GM18517 (cell line): ENCODE results near the gene PHIP.
"Not testable (repeated sequence)": the region's sequence is repeated elsewhere in the genome, so short reads cannot be mapped to it uniquely, and the experiment has no call there.

Source experiments
- ATAC-seq: cut with Tn5 transposase; IDR thresholded peaks from one replicate; pipeline ENCODE4 v1.9.1; 2021; ENCODE audit warnings: mild to moderate bottlenecking, moderate library complexity; ENCODE audit not compliant: unreplicated experiment

PHIP gene

DNA sequence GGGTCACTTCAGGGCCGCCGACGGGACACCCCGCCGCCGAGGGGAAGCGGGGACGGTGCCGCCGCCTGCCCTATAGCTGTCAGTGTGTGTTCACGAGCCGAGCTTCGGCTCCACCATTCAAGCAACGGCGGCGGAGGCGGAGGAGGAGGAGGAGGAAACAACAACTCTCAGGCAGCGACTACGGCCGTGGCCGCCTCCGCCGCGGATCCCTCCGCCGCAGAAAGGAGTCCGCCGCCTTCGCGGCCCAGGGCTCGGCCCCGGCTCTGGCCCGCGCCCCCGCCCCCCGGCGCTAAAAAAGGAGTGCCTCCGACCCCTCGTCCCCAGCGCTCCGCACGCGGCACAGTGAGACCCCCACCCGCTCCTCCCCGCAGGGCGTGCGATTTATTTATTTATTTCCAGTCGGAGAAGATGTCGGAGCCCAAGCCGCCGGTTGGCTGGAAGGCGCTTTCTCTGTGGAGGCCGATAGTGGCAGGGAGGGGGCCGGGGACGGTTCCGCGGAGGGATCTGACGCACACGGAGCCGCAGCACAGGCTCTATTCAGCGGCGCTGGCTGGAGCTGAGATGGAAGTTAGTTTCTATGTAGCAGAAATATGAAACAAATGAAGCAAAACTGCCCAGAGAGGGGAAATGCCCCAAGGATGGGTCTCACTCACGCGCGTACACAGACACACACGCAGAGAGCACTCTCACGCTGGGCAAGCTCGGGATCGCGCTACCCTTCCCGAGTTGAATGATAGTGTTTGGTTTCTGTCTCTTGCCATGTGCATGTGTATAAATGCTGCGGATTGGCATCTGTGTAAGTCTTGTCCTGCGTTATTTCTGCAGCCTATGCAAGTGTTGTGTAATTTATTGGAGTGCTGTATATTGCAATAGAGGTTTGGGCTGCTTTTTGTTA, at the start of gene PHIP:
TSS of gene PHIP (minus strand) at position 180 of the 895 bp plus-strand sequence. CDS start 186 bp downstream, outside the sequence.
- ATAC-seq = peak; percentile 70

DNA sequence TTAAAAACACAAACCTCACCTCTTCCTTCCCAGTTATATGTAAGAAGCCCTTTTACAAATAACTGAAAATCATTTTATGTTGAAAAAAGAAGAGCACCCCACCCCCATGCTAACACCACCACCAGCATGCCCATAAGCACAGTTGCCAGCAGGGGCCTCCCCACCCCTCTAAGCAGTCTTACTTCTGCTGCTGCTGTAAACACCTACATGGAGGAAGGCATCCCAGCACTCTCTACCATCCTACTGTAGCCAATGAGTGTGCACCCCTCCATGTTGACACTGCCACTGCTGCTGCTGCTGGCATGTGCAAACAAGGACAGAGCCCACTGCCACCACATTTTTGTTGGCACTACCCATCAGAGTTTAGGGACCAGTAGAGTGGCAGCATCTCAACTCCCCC, 49.6 kb upstream of the PHIP start:
- no peak for ATAC-seq

DNA sequence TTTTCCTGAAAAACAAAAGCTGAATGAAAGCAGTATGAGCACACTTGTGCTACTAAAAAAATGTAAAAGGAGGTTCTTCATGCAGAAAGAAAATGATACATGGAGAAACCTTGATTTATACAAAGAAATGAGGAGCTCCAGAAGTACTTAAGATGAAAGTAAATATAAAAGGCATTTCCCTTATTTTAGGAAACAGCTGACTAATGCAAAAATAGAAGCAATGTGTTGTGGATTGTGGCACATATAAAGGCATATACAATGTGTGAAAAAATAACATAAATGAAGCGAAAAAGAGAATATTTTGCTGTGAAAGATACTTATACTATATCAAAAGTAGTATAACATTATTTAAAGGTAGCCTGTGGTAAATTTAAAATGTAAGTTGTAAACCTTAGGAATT, 41.2 kb upstream of the PHIP start:
- no peak for ATAC-seq

DNA sequence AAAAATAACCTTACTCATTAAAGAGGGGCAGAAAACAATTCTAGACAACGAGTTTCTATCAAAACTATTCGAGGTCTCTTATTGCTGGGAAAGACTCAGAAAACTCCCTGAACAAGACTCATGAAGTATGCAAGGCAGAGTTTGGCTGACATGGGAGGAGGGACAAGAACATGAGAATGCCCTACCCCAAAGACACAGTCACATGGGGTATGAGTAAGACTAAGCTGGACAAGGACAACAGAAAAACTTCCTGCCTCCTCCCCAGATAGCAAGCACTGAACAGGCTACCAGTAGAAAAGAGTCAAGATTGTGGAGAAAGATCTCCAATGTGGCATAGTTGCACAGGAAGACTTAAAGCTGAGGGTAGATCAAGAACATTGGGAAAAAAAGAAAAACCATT, 39.7 kb upstream of the PHIP start:
- no peak for ATAC-seq

DNA sequence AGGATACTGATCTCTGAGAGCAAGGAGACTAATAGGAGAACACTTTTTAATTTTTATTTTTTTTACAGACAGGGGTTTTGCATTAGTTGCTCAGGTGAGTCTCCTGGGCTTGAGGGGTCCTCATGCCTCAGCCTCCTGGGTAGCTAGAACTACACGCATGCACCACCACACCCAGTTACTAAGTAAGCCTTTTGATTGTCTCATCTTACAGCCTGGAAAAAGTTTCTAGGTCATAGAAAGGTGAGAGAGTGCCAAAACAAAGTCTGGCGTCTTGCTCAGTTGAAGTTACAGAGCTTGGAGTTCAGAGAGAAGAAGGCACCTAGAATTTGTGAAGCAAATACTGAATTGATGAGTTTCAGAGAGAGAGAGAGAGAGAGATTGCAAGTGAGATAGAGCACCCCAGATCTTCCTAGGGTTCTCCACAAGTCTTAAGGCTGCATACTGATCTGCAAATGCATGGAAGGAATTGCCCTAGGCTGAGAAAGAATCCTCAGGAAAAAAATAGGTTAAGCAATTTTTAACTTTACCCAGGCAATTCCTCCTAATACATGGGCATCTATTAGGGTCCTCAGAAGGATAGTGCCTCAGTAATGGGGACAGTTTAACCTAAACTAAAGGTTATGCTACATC, 37.6 kb upstream of the PHIP start:
- no peak for ATAC-seq

DNA sequence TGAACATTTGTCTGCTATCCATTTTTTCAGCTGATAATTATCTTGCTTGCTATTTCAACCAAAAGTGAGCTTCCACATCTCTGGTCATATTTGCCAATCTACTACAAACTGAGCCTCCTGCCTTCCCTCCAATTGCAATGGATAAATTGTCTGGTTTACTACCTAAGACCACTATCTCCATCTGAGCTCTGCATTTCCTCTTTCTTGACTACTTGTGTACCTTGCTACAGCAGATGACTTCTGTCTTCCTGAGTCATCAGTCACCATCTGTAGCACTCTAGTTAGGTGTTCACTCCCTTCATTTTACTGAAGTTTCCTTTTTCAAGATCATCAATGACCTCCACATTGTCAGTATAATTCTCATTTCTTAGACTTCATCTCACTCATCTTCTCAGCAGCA, 33.5 kb upstream of the PHIP start:
- no peak for ATAC-seq

DNA sequence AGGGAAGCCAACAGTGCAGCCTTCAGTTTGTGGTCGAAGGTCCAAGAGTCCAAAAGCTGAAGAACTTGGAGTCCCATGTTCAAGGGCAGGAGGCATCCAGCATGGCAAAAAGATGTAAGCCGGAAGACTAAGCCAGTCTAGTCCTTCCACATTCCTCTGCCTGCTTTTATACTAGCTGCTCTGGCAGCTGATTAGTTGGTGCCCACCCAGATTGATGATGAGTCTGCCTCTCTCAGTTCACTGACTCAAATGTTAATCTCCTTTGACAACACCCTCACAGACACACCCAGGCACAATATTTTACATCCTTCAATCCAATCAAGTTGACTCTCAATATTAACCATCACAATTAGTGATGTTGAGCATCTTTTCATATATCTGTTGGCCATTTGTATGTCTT, 23.1 kb upstream of the PHIP start:
- ATAC-seq = no peak

DNA sequence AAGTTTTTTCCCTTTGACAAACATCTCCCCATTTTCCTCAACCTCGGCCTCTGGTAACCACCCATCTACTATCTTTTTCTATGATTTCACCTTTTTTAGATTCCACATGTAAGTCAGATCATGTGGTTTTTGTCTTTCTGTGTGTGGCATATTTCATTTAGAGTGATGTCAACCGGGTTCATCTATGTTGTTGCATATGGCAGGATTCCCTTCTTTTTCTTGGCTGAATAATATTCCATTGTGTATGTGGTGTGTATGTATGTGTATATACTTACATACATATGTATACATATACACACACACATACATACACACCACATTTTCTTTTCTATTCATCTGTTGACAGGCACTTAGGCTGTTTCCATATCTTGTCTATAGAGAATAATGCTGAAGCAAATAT, 22.2 kb upstream of the PHIP start:
- no peak for ATAC-seq

DNA sequence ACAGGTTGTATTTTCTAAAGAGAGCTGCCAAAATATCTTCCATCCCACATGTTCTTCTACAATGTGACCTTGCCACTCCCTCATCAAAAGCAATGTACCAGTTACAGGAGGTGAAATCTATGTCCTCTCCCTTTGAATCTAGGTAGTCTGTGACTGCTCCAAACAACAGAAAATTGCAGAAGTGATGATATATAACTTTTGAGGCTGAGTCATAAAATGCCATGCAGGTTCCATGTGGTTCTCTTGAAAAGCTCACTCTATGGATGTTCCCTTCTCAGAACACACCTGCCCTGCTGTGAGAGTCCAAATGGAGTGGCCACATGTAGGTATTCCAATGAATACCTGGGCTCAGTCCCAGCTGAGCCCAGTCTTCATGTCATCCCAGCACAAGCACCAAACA, 16.9 kb upstream of the PHIP start:
- no peak for ATAC-seq

DNA sequence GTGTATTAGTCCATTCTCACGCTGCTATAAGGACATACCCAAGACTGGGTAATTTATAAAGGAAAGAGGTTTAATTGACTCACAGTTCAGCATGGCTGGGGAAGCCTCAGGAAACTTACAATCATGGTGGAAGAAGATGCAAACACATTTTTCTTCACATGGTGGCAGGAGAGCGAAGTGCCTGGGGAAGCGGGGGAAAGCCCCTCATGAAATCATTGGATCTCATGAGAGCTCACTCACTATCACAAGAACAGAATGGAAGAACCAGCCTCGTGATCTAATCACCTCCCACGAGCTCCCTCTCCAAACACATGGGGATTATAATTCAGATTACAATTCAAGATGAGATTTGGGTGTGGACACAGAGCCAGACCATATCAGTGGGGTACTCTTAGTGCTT, 13.7 kb upstream of the PHIP start:
- not testable (repeated sequence) for ATAC-seq

DNA sequence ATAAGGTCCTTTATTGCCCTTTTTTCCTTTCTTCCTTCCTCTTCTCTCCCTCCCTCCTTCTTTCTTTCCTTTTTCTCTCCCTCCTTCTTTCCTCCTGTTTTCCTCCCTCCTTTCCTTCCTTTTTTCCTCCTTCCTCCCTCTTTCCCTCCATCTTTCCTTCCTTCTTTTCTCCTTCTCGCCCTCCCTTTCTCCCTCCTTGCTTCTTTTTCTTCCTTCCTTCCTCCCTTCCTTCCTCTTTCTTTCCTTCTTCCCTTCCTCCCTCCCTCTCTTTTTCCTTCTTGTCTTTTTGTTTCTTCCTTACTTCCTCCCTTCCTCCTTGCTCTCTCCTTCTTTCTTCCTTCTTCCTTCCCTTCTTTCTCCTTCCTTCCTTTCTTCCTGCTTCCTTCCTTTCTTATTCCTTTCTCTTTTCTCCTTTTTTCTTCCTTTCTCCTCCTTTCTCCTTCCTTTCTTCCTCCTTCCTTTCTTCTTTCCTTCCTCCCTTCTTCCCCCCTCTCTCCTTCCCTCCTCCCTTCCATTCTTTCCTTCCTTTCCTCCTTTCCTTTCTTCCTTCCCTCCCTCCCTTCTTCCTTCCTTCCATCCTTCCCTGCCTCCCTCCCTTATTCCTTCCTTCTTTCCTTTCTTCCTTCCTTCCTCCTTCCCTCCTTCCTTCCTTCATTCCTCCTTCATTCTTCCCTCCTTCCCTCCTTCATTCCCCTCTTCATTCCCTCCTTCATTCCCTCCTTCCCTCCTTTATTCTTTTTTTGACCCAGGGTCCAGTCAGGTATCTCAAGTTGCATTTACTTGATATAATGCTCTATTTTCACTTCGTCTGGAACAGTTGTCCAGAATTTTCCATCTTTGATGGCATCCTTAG, 11.7 kb upstream of the PHIP start:
- no peak for ATAC-seq

DNA sequence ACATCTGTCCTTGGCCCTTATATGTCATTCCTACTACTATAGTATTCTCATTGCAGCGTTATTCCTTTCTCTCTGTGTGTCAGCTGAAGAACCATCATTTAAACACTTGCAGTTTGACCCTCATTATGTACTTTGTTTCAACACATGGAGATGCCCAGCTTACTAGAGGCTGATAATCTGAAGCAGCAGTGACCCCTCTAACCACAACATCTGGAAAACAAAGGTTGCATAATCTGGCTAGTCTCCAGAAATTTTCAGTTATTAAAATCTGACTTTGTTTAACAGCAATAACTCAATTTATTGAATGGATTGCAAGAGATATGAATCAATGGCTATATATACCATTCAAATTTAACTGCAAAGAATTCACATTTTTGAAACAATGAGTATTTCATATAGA, 6.6 kb upstream of the PHIP start:
- ATAC-seq = no peak

DNA sequence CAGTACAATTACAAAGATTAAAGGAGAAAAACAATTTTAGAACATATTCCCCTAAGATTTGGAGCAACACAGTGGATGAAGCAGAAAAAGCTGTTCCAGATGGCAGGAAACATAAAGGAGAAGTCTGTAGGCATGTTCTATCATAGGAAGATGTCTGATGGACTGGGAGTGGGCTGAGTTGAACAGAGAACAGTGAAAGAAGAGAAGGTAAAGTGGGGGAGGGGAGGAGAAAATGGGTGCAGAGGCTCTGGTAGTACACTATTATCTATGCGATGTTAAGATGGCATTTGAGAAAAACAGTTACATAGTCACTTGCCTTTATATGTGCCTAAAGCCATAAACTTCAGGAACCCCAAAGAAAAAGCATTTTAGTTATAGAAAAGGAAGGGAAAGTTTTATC, 4.2 kb upstream of the PHIP start:
- ATAC-seq = no peak

DNA sequence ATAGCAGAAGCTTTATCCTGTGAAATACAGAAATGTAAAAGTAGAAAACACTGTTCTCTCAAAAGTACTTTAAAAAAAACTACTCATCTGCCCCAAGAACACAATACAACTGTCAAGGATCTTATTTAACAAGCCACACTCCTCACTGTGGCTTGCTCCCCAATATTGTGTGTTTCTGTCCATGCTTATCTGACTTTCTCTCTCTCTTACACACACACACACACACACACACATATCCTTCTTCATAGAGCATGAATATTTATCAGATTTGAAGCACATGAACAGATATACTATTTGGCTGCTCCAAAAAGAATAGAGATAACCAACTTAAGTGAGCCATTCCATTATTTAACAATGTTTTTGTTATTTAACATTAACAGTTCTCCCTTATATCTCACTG, 3.6 kb upstream of the PHIP start:
- no peak for ATAC-seq

DNA sequence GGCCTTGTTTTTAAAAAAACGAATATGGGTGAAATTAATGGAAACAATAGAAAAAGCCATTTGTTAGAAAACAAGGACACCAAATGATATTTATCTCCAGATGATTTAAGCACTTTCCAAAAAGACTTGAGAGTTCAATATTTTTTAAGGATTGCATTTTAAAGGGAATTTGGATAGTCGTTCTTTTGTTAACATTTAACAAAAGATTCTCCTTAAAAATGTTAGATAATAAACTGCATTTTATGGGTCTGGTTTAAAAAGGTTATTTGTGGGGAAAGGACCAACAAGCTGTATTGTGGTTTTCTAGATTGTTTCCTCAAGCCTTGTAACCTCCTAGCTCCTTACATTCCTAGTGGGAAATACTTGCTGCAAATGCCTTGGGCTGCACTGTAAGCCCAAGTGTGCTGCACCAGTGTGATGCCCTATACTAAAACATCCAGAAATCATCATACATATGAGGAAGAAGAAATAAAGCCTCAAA, 1.5 kb upstream of the PHIP start:
- no peak for ATAC-seq

DNA sequence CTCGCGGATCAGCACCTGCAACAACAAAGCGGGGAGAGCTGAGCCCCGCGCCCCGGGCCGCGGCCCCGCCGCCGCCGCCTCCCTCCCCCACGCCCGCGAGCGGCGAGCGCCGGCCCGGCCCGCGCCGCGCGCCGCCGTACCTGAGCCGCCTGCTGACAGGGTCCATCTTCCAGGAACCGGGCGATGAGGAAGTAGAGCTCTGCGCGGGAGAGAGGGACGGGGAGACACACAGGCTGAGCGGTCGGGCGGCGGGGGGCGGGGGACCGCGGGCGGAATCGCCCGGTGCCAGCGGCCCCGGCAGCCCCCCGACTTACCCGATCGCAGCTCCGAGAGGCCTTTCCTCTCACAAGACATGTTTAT, 359 bp downstream of the PHIP start:
- peak; percentile 21 for ATAC-seq

DNA sequence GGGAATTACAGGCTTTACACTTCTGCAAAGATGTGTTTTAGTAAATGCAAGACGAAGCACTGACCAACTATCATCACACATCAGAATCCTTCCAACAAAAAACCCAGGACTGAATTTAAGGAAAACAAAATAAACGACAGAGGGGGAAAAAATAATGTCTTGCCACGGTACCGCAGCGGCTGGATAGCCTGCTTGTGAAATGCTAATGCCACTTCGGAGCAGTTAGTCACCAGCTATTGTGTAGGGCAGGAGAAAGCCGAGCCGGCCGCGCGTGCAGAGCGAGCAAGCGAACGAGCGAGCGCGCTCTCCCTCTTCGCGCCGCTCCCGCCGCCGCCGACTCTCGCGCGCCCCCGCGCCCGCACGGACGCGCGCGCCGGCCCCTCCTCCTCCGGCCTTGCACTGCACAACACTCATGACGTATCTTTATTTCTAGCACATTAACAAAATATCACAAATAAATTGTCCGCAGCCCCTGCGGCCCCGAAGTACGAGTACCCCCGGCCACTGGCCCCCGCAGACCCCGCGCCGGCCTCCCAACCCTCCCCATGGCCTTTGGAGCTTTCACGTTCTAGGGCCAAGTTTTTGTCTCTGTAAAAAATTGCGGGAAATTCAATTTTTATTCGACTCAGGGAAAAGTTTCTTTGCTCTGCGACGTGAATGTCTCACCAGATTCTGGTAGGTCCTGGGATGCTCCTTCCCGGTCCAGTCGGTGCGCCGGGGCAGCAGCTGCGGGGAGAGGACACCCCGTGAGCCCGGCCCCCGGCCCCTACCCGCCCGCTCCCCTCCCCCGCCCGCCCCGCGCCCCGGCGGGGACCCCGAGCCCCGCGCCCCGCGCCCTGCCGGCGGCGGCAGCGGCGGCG, 1.0 kb downstream of the PHIP start:
- ATAC-seq = peak; percentile 52

DNA sequence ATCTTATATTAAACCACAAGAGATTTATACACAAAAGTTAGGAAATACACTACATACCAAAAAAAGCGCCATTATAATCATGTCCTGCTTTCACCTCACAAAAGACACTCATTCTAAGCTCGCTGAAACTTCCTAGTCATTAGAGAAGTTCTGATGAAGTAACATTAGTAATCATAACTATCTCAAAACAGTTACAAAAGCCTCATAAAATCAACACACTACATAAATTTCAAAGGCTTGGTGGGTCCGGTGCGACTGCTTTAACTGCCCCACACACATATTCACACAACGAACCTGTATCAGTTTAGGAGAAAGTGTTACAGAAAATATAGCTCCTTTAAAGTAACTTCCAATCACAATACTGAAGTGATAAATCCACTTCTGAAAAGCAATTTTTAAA, 1.9 kb downstream of the PHIP start:
- ATAC-seq = no peak

DNA sequence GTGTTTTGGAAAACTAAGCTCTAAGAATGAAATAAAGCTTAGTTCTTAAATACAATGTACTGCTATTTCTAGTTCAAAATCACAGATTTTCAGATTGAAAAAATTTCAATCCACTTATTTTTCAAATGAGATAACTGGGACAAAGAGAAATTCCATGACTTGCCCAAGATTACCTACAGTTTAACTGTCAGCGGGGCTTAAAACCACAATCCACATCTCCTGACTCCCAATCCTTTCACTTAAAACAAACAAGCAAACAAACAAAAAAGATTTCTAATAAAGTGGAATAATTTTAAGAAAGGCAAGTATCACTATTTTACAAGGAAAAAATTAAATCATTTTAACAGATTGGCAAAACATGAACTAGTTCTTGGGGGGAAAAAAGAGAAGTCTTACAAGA, 4.2 kb downstream of the PHIP start:
- ATAC-seq = no peak

DNA sequence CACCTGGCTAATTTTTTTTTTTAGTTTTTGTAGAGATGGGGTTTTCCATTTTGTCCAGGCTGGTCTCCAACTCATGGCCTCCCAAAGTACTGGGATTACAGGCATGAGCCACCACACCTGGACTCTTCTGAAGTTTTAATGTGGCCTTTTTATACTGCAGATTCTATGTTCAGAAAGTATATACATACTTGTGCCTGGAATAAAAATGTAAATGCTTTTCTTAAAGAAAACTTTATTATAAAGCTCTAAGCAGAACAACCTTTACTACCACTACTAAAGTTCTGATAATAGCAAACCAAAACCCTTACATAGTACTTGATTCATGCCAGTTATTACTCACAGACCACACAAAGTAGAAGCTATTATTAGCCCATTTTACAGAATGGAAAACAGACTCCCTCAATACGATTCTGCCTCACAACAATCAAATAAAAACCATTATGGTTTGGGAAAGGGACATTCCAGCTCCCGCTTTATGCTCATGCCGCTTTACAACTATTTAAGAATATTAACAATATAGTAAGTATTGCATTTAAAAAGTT, 5.3 kb downstream of the PHIP start:
- peak; percentile 33 for ATAC-seq
